ENCODE measurements around the gene SLC6A7.

DNA sequence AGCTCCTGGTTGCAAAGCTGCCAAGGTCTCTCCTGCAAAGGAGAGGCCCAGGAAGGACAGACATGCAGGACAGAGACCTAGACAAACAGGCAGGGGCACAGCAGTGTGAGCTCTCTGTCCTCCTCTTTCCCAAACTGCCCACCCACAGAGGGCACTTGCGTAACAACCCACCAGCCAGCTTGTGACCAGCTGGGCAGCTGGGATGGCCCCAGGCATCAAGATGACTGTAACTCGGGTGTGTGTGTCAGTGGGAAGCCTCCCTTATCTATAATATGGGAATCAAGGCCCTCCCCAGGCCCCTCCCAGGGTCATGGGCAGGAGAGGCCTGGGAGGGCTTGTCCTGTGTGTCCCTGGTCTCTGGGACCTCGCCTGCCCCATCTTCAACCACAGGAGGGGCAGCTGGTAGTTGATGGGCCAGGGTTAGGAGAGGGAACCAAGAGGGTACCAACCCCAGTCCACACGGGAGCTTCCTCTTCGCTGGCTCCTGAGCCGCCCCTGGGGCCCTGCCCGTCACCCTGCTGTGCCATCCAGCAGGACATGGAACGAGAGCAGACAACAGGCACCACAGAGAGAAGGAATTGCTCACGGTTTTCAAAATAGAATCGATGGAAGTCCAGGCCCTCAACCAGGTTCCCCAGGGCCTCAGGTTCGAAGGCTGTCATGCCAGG lies 37.9 kb downstream of the SLC6A7 start:
- TF ChIP-seq, protein P1, sequence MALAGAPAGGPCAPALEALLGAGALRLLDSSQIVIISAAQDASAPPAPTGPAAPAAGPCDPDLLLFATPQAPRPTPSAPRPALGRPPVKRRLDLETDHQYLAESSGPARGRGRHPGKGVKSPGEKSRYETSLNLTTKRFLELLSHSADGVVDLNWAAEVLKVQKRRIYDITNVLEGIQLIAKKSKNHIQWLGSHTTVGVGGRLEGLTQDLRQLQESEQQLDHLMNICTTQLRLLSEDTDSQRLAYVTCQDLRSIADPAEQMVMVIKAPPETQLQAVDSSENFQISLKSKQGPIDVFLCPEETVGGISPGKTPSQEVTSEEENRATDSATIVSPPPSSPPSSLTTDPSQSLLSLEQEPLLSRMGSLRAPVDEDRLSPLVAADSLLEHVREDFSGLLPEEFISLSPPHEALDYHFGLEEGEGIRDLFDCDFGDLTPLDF (CRISPR knock-in tag; IDR thresholded peaks at IDR 0.05), result no peak
- TF ChIP-seq CBFB (CRISPR knock-in tag; IDR thresholded peaks at IDR 0.05; ENCODE audit: low read depth) (no peak), USF2 (CRISPR knock-in tag; IDR thresholded peaks at IDR 0.05) (no peak), NFE2L1 (CRISPR knock-in tag; IDR thresholded peaks at IDR 0.05) (no peak), IRF2 (CRISPR knock-in tag; IDR thresholded peaks at IDR 0.05; ENCODE audit: borderline replicate concordance, low read depth) (no peak), CTCF (IDR thresholded peaks at IDR 0.05) (no peak), MAX (CRISPR knock-in tag; IDR thresholded peaks at IDR 0.05) (no peak), EMX1 (CRISPR knock-in tag; IDR thresholded peaks at IDR 0.05) (no peak), MXD4 (CRISPR knock-in tag; IDR thresholded peaks at IDR 0.05; ENCODE audit: borderline replicate concordance) (no peak), NR3C1 (CRISPR knock-in tag; conservative IDR thresholded peaks at IDR 0.05; ENCODE audit: low read depth) (no peak), TEAD4 (CRISPR knock-in tag; IDR thresholded peaks at IDR 0.05) (no peak), ELF4 (CRISPR knock-in tag; IDR thresholded peaks at IDR 0.05; ENCODE audit: low read depth) (no peak), FOXP1 (CRISPR knock-in tag; IDR thresholded peaks at IDR 0.05; ENCODE audit: borderline replicate concordance) (no peak)

Data from WTC11 (cell line).